Measurements from ENCODE around the gene KLC1.
"Not testable (repeated sequence)": the region's sequence is repeated elsewhere in the genome, so short reads cannot be mapped to it uniquely, and the experiment has no call there.

The KLC1 gene

GRCh38 chr14:103685276-103686211 lies 56.5 kb downstream of the KLC1 start:
- H3K4me3 ChIP-seq (ENCODE audit: low read depth, low read length), result no peak overlapping the region
- TF ChIP-seq CTCF (IDR thresholded peaks at IDR 0.05; ENCODE audit: low read depth, low read length), result no peak
- in situ Hi-C loops (cut with HindIII; ENCODE audit: low sequenced_read_pairs), result no loop called here
- no peak for DNase-seq (ENCODE audit: low read depth, low spot score)

- no peak for DNase-seq (ENCODE audit: low read depth, low spot score)
- no peak overlapping the region for H3K4me3 ChIP-seq (ENCODE audit: low read depth, low read length)
- no peak for TF ChIP-seq CTCF (IDR thresholded peaks at IDR 0.05; ENCODE audit: low read depth, low read length)
- in situ Hi-C loops (cut with HindIII; ENCODE audit: low sequenced_read_pairs), result no loop called here
These were observed 57.9 kb downstream of the KLC1 start for GRCh38 chr14:103686831-103687485.

GRCh38 chr14:103687712-103688111 lies 58.7 kb downstream of the KLC1 start:
- no peak for DNase-seq (ENCODE audit: low read depth, low spot score)
- in situ Hi-C loops (cut with HindIII; ENCODE audit: low sequenced_read_pairs), result no loop called here
- no peak for TF ChIP-seq CTCF (IDR thresholded peaks at IDR 0.05; ENCODE audit: low read depth, low read length)

GRCh38 chr14:103688441-103688840 lies 59.4 kb downstream of the KLC1 start:
- no peak for TF ChIP-seq CTCF (IDR thresholded peaks at IDR 0.05; ENCODE audit: low read depth, low read length)
- H3K4me3 ChIP-seq (ENCODE audit: low read depth, low read length), result no peak overlapping the region
- in situ Hi-C loops (cut with HindIII; ENCODE audit: low sequenced_read_pairs), result no loop called here
- no peak for DNase-seq (ENCODE audit: low read depth, low spot score)

More at GRCh38 chr14:103687712-103688111, 58.7 kb downstream of the KLC1 start:
- H3K4me3 ChIP-seq (ENCODE audit: low read depth, low read length), result no peak overlapping the region

- in situ Hi-C loops (cut with HindIII; ENCODE audit: low sequenced_read_pairs), result no loop called here
- DNase-seq (ENCODE audit: low read depth, low spot score), result peak; percentile 58
- no peak overlapping the region for H3K4me3 ChIP-seq (ENCODE audit: low read depth, low read length)
- no peak for TF ChIP-seq CTCF (IDR thresholded peaks at IDR 0.05; ENCODE audit: low read depth, low read length)
These were observed 60.2 kb downstream of the KLC1 start for GRCh38 chr14:103688906-103689902.

- no peak overlapping the region for H3K4me3 ChIP-seq (ENCODE audit: low read depth, low read length)
- in situ Hi-C loops (cut with HindIII; ENCODE audit: low sequenced_read_pairs), result no loop called here
- TF ChIP-seq CTCF (IDR thresholded peaks at IDR 0.05; ENCODE audit: low read depth, low read length), result no peak
- no peak for DNase-seq (ENCODE audit: low read depth, low spot score)
These were observed 61.3 kb downstream of the KLC1 start for GRCh38 chr14:103690332-103690731.

GRCh38 chr14:103691655-103692054 lies 62.6 kb downstream of the KLC1 start:
- DNase-seq (ENCODE audit: low read depth, low spot score); in situ Hi-C loops (cut with HindIII; ENCODE audit: low sequenced_read_pairs); H3K4me3 ChIP-seq (ENCODE audit: low read depth, low read length): not testable (repeated sequence)

Measured in astrocyte of the spinal cord (primary cell).